ENCODE data around the gene ADORA3.
A peak's percentile ranks its signal among the peaks of the same experiment; 100 is the strongest.
"Not testable (repeated sequence)": the region's sequence is repeated elsewhere in the genome, so short reads cannot be mapped to it uniquely, and the experiment has no call there.

ADORA3 gene

DNA sequence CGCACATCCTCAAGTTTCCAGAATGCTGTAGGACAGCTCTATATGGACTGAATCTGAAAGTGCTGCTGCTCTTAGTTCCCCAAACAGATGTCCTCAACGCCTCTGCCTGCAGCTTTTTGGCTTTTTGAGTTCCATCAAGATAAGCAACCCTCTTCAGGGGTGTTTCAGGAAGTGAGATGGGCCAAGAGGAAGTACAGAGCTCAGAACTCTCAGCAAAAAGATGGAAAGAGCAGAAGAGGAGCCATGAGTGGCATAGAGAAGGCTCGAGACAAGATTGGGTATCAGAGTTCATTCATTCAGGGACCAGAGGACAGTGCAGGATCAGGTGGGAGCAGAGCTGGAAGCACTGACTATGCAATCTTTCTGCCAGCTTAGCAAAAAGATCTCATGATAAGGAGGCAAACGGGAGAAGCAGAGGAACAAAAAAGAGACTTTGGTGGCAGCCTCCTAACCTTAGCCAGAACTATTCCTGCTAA is at the start of gene ADORA3, which contains the start of gene TMIGD3:
TSS of gene ADORA3 (minus strand) at position 49 of the 476 bp plus-strand sequence. CDS start 279 bp downstream, outside the sequence.
TSS of gene TMIGD3 (minus strand) at position 49 of the 476 bp plus-strand sequence. CDS start 279 bp downstream, outside the sequence.
- no peak for DNase-seq (ENCODE audit: low read depth in 2 of 2)

DNA sequence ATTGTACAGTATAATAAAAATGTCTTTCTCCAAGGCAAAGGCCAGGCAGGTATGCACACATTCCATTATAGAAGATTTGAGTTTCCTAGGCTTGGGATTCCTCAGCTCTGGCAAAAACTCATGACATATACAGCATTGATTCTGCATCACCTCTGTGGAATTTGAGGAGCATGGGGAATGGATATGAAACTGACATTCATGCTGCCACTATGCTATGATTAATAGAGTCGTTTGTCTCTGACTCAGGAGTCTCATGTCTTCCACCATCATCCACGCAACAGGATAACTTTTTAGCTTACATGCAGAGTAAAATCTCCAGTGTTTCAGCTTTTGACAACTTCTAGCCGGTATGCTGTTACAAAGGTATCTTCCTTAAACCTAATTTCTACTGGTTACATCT is 49.8 kb upstream of the ADORA3 start:
- DNase-seq (ENCODE audit: low read depth in 2 of 2): peak; percentile 73 to 77

DNA sequence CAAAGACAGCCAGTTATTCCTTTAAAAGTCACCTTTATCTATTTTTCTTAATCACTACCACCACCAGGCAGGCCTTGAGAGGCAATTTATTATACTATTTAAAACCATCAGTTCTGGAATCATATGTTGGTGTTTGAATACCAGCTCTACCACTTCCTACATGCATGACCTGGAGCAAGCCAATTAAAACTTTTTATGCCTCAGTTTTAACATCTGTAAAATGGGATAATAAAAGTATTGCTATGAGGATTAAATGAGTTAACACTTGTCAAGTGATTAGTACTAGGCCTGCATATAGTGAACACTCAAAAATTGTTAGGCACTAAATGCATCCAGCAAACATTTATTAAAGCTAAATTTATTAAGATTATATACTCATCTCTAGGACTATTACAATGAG is 49.2 kb upstream of the ADORA3 start:
- DNase-seq (ENCODE audit: low read depth in 2 of 2): no peak

DNA sequence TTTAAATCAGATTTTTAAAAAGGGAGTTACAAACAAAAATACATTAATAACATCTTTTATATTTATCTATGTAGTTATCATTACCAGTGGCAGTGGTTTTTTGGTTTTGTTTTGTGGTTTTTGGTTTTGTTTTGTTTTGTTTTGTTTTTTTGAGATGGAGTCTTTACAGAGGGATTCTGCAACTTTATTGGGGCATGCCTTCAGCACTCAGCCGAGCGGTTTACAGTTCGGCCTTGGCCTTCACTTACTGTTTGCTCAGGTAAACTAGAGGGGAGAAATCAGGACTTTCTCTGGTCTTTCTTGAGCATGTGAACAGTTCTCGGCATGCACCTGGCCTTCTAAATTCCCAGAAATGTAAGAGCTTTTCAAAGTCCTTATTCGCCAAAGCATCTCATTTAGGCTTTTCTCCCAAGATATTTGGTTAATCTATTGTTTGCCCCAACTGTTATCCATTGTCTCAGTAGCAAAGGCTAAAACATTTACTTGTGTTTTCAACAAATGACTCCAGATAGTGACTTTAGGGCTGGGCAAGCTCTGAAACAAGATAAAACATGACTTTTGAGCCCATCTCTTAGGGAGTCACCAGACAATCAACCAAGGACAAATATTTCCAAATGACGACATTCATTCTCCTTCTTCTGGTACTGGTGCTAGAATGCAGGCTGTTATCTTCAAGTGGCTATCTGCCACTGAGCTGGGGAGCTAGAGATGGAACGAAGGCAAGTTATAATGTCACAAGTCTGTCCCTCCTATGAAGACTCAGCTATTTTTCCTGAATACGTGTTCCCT is 48.4 kb upstream of the ADORA3 start:
- no peak for DNase-seq (ENCODE audit: low read depth in 2 of 2)

- DNase-seq (ENCODE audit: low read depth in 2 of 2): not testable (repeated sequence)
Measured at GRCh38 chr1:111547786-111548185, 44.4 kb upstream of the ADORA3 start.

DNA sequence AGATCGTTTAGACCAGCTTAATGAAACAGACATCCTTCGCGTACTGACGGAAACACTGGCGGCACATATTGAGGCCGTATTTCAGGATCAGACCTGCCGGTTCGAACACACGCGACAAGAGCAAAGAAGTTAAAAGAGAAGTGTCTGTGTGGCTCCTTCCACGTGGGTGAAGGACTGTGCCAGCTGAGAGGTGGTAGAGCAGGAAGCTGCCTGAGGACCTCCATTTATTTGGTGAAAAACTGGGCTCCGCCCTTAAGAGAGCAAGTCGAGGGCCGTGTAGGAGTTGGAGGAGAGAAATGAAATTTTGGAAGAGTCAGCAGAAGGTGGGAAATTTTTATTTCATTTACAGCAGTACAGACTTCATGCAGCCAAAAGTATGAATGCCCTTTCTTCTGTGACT is 38.8 kb upstream of the ADORA3 start:
- no peak for DNase-seq (ENCODE audit: low read depth in 2 of 2)

DNA sequence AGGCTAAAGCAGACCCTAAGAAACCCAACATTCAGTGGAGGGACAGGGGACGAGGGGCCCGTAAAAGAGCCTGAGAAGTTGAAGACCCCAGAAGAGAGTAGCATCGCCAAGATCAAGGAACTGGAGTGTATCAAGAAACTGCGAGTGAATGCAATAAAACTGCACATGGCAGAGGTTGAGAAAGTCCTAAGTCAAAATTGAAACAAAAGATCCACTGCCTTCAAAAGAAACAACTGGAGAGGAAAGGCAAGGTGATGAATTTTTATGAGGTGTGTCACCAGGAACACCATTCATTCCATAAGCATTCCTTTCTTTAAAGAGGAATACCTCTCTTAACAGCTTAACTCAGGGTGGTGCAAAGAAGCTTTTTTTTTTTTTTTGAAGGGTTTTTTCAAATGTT is 38.3 kb upstream of the ADORA3 start:
- DNase-seq (ENCODE audit: low read depth in 2 of 2): peak; percentile 22 to 32

- DNase-seq (ENCODE audit: low read depth in 2 of 2): no peak
Measured at GRCh38 chr1:111540928-111541327, 37.5 kb upstream of the ADORA3 start.

DNA sequence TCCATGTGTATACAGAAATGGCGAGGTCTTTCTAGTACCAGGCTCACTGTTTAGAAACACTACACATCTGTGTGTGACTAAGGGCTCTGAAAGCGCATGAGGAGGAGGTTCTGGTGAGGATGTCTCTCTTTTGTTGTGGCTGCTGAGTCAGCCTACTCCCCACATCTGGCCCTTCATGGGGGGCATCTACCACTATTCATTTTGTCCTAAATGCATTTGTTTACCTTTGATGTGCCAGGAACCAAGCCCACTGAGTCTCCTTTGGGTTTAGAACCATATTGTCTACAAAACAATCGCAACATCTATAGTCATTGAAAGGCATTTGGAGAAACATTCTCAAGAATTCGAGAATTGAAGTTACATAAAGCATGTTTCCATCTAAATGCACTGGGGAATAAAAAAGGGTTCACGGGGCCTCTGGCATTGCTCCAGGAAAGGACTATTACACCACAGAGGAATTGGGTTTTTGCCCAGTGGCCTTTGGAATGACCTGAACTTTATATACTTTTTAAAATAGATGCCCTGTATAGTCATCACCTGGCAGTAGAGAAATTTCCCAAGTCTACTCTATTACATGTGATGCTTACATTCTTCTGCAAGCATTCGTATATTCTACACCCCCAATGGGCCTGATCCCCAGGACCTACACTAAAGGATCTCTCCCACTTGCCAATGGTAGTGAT is 35.1 kb upstream of the ADORA3 start:
- peak; percentile 43 to 49 for DNase-seq (ENCODE audit: low read depth in 2 of 2)

GRCh38 chr1:111535256-111536191 is 32.1 kb upstream of the ADORA3 start:
- DNase-seq (ENCODE audit: low read depth in 2 of 2): no peak

DNA sequence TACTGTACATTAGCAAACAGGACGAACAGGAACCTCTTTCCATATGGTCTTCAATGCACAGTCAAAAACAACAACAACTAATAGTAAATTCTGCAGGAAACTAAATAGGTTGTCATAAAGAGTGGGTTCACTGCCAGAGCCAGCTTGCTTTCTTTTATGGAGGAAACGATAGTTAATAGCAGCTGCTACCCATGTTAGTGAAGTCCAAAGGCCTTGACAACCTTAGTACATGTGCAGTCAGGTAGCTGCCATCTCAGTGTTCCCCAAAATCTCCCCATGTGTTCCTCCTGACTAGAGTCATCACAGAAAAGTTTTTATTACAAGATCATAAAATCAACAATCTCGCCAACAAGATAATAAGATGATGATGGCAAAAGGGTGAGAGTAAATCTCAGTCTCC is 16.6 kb upstream of the ADORA3 start:
- no peak for DNase-seq (ENCODE audit: low read depth in 2 of 2)

DNA sequence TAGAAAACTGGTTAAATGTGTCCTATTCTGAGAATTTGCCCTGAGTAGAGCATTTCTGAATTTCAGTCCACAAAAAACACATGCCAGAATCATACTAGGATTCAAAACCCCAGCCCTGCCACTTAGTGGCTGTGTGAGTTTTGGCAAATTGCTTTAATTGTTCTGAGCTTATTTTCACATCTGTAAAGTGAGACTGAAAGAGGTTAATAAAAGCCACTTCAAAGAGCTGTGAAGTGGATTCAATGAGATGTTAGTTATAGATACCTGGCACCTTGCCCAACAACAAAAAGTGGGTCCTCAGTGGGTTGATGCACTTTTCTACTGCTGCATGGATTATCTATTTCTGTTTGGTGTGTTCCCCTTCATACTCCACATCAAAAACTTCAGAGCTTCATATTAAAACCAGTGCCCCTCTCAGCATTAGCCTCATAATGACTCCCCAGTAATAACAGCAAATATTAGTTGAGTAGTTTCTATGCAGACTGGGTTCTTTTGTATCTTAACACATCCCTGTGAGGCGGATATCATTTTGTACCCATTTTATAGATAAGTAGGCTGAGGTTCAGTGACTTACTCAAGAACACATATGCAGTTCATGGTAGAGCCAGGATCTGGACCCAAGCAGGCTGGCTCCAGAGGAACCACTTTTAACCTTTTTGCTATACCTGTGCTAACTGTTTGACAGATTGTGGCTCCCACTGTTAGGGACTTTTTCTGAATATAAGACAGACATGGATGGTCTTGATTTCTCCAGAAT is 14.2 kb upstream of the ADORA3 start:
- no peak for DNase-seq (ENCODE audit: low read depth in 2 of 2)

DNA sequence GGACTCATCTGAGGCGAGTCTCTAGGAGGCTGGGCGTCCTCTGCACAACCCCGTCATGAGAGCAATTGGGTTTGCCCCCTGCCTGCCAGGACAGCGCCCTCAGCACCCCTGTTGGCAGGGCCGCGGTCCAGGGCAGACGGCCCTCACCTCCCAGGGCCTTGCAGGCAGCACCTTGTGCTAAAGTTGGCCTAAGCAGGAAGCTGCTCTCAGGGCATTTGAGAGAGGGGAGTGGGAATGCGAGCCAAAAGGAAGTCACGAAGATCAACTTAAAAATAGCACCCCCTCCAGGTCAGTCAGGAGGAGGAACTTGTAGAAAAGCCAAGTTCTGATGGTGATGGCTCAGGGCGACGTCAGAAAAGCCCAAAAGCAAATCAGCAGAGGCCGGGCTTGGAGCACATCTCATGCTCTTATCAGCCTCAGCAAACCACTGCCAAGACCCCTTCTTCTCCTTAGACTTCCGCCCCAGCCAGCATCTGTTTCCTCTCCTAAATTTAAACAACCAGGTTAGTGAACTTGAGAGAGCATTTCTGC is 12.6 kb upstream of the ADORA3 start:
- DNase-seq (ENCODE audit: low read depth in 2 of 2): peak in 1 of 2 experiments; percentile 14

GRCh38 chr1:111515291-111516004 is 12.0 kb upstream of the ADORA3 start:
- DNase-seq (ENCODE audit: low read depth in 2 of 2): no peak

GRCh38 chr1:111513410-111514020 is 10.1 kb upstream of the ADORA3 start:
- DNase-seq (ENCODE audit: low read depth in 2 of 2): no peak

GRCh38 chr1:111512931-111513330 is 9.5 kb upstream of the ADORA3 start:
- no peak for DNase-seq (ENCODE audit: low read depth in 2 of 2)

DNA sequence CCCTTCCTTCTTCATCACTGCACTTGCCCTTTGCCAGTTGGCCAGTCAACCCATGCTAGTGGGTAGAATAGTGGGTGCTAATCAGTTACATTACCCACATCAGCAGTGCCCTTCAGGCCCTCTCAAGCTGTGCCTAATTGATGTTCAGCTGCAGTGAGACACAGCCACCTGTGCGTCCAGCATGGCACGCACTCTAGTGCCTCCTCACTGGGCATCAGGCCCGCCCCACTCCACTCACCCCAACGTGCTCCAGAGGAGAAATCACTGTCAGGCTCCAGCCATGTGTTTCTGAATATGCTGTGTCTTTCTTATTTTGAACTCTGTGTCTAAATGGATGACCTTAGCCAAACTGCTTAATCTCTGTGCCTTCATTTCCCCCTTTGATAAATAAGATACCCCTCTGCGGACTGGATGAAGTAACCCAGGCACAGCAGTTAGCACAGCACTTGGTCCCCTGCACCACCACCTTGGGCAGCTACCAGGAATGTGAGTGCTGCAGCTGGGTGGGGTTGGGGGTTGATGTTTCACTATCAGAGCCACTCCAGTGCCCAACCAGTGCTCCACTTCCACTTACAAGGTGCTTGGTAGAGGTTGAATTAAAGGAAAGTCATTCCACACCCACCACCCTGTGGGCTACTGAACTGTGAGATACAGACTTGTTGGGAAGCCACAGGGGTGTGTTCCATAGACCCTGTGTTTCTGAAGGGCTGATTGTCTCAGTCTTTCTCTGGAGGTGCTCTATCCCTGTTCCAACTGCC is 8.9 kb upstream of the ADORA3 start:
- DNase-seq (ENCODE audit: low read depth in 2 of 2): no peak

DNA sequence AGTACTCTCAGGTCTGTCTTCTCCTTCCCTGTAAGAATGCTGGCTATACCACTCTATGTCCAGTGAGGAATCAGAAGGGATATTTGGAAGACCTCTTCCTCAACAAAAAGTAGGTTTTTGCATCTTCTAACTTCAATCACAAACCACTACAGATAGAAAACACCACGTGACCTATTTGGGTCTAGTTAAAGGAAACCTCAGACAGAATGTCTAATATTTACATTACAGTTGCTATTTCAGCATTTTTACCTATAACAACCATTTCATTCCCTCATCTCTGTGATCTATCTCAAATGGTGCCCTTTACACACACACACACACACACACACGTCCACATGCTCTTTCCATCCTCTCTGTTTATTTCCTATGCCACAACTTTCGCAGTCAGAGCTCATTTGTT is 7.9 kb upstream of the ADORA3 start:
- DNase-seq (ENCODE audit: low read depth in 2 of 2): no peak

DNA sequence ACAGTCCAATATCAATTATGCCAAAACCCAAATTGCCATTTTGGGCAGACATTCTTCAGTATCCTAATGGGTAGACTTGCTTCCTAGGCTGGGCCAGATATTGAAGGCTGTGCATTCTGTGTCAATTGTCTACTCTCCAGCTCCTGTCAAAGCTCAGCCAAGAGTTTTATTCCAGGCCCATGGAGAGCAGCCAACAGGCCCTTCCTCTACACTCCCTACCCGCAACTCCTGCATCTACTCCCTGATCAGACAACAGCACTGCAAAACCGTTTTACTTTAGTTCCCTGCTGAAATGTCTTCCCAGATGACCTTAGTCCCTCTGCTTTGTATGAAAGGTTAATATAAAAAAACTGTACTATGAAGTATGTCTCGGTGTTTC is 6.6 kb upstream of the ADORA3 start:
- no peak for DNase-seq (ENCODE audit: low read depth in 2 of 2)

All from fibroblast of skin of left quadriceps (primary cell).